CD4-positive, alpha-beta T cell treated with Interleukin-15 for 1 hour (primary cell): ENCODE results near the gene TVP23A.

Experiments
- DNase-seq: peaks from one replicate; pipeline ENCODE4 v3.0.0-alpha.2; 2020

Gene TVP23A

GRCh38 chr16:10817963-10818941, at the start of gene TVP23A:
TVP23A (minus strand) TSS chr16:10818794; CDS start chr16:10818493, 301 bp downstream.
- DNase-seq: no peak

GRCh38 chr16:10868104-10868595, 49.6 kb upstream of the TVP23A start:
- DNase-seq: no peak

GRCh38 chr16:10867199-10867598, 48.6 kb upstream of the TVP23A start:
- no peak for DNase-seq

- no peak for DNase-seq
Measured at GRCh38 chr16:10865991-10866966, 47.7 kb upstream of the TVP23A start.

- DNase-seq: peak; percentile 78
Measured at GRCh38 chr16:10862438-10862837, 43.8 kb upstream of the TVP23A start.

GRCh38 chr16:10859658-10860057, 41.1 kb upstream of the TVP23A start:
- DNase-seq: no peak

GRCh38 chr16:10859020-10859419, 40.4 kb upstream of the TVP23A start:
- no peak for DNase-seq

- DNase-seq: no peak
Measured at GRCh38 chr16:10858203-10858602, 39.6 kb upstream of the TVP23A start.

GRCh38 chr16:10856042-10856441, 37.4 kb upstream of the TVP23A start:
- DNase-seq: no peak

- DNase-seq: no peak
Measured at GRCh38 chr16:10852948-10853347, 34.4 kb upstream of the TVP23A start.

GRCh38 chr16:10852286-10852685, 33.7 kb upstream of the TVP23A start:
- no peak for DNase-seq

- no peak for DNase-seq
Measured at GRCh38 chr16:10851512-10851911, 32.9 kb upstream of the TVP23A start.

- no peak for DNase-seq
Measured at GRCh38 chr16:10850478-10850850, 31.9 kb upstream of the TVP23A start.

GRCh38 chr16:10849736-10850477, 31.3 kb upstream of the TVP23A start:
- DNase-seq: no peak

GRCh38 chr16:10847176-10847575, 28.6 kb upstream of the TVP23A start:
- DNase-seq: no peak

GRCh38 chr16:10846213-10846998, 27.8 kb upstream of the TVP23A start:
- no peak for DNase-seq

- DNase-seq: no peak
Measured at GRCh38 chr16:10840703-10841102, 22.1 kb upstream of the TVP23A start.

GRCh38 chr16:10839279-10839666, 20.7 kb upstream of the TVP23A start:
- DNase-seq: no peak

- no peak for DNase-seq
Measured at GRCh38 chr16:10838621-10839278, 20.2 kb upstream of the TVP23A start.

GRCh38 chr16:10836174-10836853, 17.7 kb upstream of the TVP23A start:
- DNase-seq: no peak
